SK-N-MC (cell line): ENCODE measurements around the gene GZMH.
"Not testable (repeated sequence)": the region's sequence is repeated elsewhere in the genome, so short reads cannot be mapped to it uniquely, and the experiment has no call there.

Source experiments
- DNase-seq: peaks from one replicate; pipeline ENCODE4 v3.0.0-alpha.2; 2011; ENCODE audit warnings: low read depth, low spot score
- H3K27ac ChIP-seq: fragments of 200-600 bp; sonication (generic); 2 replicates; pipeline ENCODE4 v1.5.1; 2016; ENCODE audit warnings: mixed run types
- H3K36me3 ChIP-seq: fragments of 200-600 bp; sonication (generic); 2 replicates; pipeline ENCODE4 v1.6.1; 2017; ENCODE audit warnings: antibody characterized with exemption, low read length, mixed read lengths; ENCODE audit not compliant: insufficient read depth
- H3K4me3 ChIP-seq: fragments of 200-600 bp; sonication (generic); 2 replicates; pipeline ENCODE4 v1.5.1; 2016
- H3K9ac ChIP-seq: fragments of 200-600 bp; sonication (generic); 2 replicates; pipeline ENCODE4 v1.8.0; 2017; ENCODE audit warnings: mixed run types, mixed read lengths; ENCODE audit not compliant: insufficient read length
- H3K9me3 ChIP-seq: fragments of 200-600 bp; sonication (generic); 2 replicates; pipeline ENCODE4 v1.6.1; 2017; ENCODE audit warnings: low read depth, mild to moderate bottlenecking, antibody characterized with exemption, low read length, moderate library complexity, mixed read lengths
- EZH2 ChIP-seq: fragments of 200-600 bp; sonication (generic); IDR thresholded peaks from one replicate; pipeline ENCODE4 v1.6.1; 2017; ENCODE audit warnings: antibody characterized with exemption
- FOXP2 ChIP-seq: optimal IDR thresholded peaks from 2 replicates; pipeline ENCODE3; 2011; ENCODE audit warnings: mild to moderate bottlenecking, moderate library complexity; ENCODE audit not compliant: insufficient read depth; ENCODE audit errors: extremely low read length, control extremely low read depth
- POLR2AphosphoS5 ChIP-seq: IDR thresholded peaks from 2 replicates; pipeline ENCODE4 v1.6.1; 2012; ENCODE audit warnings: mild to moderate bottlenecking, low read depth, low read length, borderline replicate concordance

GZMH gene, protein sequence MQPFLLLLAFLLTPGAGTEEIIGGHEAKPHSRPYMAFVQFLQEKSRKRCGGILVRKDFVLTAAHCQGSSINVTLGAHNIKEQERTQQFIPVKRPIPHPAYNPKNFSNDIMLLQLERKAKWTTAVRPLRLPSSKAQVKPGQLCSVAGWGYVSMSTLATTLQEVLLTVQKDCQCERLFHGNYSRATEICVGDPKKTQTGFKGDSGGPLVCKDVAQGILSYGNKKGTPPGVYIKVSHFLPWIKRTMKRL

DNA sequence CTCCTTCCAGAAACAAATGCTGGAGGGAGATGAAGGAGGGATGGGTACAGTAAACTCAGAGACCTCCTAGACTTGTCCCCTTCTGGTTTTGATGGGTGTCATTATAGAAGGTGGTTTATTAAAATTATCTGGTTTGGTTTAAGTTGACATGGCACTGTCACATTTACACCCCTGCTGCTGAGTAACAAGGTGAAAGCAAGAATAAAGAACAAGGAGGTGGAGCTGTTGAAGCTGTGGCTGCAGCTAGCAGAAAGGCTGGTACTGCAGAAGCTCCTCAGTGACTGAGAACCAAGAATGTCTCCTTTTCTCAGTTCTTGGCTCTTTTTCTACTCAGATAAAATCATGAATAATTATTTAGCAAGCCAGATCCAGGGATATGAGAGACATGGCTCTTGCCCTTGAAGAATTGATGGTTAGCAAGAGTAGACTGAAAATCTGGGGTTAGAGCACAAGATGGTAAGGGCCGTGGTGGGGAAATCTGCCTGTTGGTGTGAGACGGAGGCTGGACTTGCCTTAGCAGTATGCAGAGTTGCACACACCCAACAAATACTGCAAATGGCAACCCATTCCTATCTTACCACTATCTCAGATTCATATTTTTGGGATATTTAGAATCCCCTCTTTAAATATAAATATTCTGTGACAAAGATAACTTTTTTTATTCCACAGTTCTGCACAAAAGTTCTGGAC, at the start of gene GZMH:
TSS of gene GZMH (minus strand) at position 31 of the 690 bp plus-strand sequence. CDS start 72 bp downstream, outside the sequence.
- Histone ChIP-seq H3K36me3 (no peaks in the 10 kb centered on the region), H3K9me3 (no peaks in the 10 kb centered on the region), H3K4me3 (no peak within 1 kb of the TSS), H3K9ac (no peak within 1 kb of the TSS), H3K27ac (no peak within 1 kb of the TSS)
- no peak for TF ChIP-seq POLR2AphosphoS5
- TF ChIP-seq FOXP2 = no peak
- TF ChIP-seq EZH2 = no peak
- no peak for DNase-seq

DNA sequence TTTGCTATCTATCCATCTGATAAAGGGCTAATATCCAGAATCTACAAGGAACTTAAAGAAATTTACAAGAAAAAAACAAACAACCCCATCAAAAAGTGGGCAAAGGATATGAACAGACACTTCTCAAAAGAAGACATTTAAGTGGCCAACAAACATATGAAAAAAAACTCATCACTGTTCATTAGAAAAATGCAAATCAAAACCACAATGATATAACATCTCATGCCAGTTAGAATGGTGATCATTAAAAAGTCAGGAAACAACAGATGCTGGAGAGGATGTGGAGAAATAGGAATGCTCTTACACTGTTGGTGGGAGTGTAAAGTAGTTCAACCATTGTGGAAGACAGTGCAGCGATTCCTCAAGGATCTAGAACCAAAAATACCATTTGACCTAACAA, 38.9 kb upstream of the GZMH start:
- not testable (repeated sequence) for H3K36me3 ChIP-seq, H3K4me3 ChIP-seq, H3K9ac ChIP-seq

DNA sequence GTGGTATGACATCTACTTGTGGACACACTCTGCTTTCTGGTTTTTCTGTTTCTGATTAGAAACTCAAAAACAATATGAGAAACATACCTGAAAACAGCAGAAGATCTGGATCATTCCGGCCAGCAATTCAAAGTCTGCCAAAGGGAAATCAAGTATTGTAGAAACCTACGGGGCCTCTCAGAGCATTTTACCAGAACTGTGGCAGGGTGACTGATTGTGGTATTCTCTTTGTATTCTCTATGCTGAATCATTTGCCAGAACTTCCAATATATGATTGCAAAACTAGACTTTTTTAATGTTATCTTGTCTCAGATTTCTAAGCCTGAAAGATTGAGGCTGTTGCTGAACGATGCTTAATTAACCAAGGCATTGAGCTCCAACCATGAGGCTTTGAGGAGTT, 30.4 kb upstream of the GZMH start:
- TF ChIP-seq EZH2 (no peak), POLR2AphosphoS5 (no peak), FOXP2 (no peak)
- no peak overlapping the region for H3K4me3 ChIP-seq
- no peaks in the 10 kb centered on the region for H3K36me3 ChIP-seq
- no peak for DNase-seq
- H3K9ac ChIP-seq = no peak overlapping the region
- H3K9me3 ChIP-seq = no peaks in the 10 kb centered on the region
- no peak overlapping the region for H3K27ac ChIP-seq

More for the DNA sequence above, 38.9 kb upstream of the GZMH start:
- not testable (repeated sequence) for H3K9me3 ChIP-seq, H3K27ac ChIP-seq, DNase-seq

DNA sequence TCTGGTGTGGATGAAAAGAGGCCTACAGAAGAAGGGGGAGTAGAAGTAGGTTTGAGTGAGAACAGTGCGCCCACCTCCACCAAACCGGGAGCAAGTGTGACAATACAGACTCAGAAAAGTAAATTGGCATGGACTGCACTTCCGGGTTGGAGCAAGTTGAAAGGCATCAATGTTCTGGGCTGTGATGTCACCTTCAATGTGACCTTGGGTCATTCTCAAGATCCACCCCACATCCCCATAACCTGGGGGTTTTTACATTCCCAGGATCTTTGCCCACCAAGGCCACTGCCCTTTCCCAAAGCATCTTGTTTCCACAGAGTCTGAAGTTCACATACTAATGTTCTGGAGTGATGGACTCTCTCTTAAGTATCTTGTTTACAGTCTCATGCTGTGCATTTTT, 29.8 kb upstream of the GZMH start:
- H3K9ac ChIP-seq = no peak overlapping the region
- H3K36me3 ChIP-seq = no peaks in the 10 kb centered on the region
- no peaks in the 10 kb centered on the region for H3K9me3 ChIP-seq
- no peak overlapping the region for H3K4me3 ChIP-seq
- DNase-seq = no peak
- no peak overlapping the region for H3K27ac ChIP-seq
- TF ChIP-seq EZH2 = no peak
- TF ChIP-seq POLR2AphosphoS5 = no peak
- no peak for TF ChIP-seq FOXP2

DNA sequence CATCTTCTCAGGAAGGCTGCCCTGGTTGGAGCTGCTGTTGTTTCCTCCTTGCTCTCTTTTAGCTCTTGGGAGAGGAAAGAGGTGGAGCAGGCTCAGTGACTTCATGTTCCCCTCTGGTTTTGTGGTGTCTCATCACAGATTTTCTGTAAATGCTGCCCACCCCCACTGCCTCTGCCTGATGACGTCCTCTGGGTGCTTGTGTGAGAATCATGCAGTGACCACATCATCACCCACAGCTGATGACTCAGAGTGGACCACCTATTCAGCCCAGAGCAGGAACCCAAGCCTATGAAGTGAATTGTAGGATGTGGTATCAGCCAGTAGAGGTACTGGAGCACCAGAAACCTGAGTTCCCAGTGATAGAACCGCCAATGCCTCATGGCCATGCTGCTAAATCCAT, 24.7 kb upstream of the GZMH start, which contains the start of gene GZMB:
TSS of gene GZMB (minus strand) at position 33 of the 400 bp plus-strand sequence. CDS start at position 3, 30 bp downstream.
- no peaks in the 10 kb centered on the region for H3K36me3 ChIP-seq
- no peak within 1 kb of the TSS for H3K9ac ChIP-seq
- no peak for DNase-seq
- no peak within 1 kb of the TSS for H3K4me3 ChIP-seq
- TF ChIP-seq EZH2 (no peak), POLR2AphosphoS5 (no peak), FOXP2 (no peak)
- no peak within 1 kb of the TSS for H3K27ac ChIP-seq
- H3K9me3 ChIP-seq = no peaks in the 10 kb centered on the region

DNA sequence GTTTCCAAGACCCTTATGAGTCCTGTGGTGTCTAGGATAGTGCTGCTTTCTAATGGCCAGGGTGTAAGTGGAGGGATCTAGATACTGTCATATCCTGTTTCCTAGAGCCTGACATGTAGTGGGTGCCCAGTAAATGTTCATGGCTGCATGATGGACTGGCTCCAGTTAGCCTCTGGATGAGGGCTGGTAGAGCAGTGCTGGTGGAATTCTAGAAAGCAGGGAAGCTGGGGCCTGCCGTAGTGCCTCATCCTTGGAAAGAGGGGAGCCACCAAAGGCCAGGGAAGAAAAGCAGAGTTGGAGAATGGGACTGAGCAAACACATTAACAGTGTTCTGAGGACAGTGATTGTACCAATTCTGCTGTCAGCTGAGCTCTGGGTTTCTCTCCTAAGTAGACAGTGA, 23.9 kb upstream of the GZMH start:
- H3K9me3 ChIP-seq = no peaks in the 10 kb centered on the region
- no peak for TF ChIP-seq POLR2AphosphoS5
- no peak for TF ChIP-seq EZH2
- TF ChIP-seq FOXP2 = no peak

DNA sequence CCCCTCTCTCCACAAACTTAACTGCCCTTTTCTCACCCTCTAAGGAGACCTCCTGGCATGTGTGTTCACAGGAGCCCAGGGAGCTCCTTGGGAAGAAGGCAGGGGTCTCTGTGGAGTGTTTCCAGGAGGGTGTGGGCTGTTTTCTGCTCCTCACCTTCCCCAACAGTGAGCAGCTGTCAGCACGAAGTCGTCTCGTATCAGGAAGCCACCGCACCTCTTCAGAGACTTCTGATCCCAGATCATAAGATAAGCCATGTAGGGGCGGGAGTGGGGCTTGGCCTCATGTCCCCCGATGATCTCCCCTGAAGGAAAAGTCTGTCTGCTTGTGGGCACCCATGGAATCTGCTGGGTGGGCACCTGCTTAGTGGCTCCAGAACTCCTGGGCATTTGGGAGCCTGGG, 23.3 kb upstream of the GZMH start:
- H3K9ac ChIP-seq = no peak overlapping the region
- H3K27ac ChIP-seq = no peak overlapping the region
- no peak overlapping the region for H3K4me3 ChIP-seq
- no peak for TF ChIP-seq POLR2AphosphoS5
- TF ChIP-seq EZH2 = no peak
- no peak for TF ChIP-seq FOXP2
- H3K36me3 ChIP-seq = no peaks in the 10 kb centered on the region
- no peaks in the 10 kb centered on the region for H3K9me3 ChIP-seq
- DNase-seq = no peak

More for the DNA sequence above, 23.9 kb upstream of the GZMH start:
- no peaks in the 10 kb centered on the region for H3K36me3 ChIP-seq
- H3K4me3 ChIP-seq = no peak overlapping the region
- H3K27ac ChIP-seq = no peak overlapping the region
- no peak for DNase-seq
- no peak overlapping the region for H3K9ac ChIP-seq

DNA sequence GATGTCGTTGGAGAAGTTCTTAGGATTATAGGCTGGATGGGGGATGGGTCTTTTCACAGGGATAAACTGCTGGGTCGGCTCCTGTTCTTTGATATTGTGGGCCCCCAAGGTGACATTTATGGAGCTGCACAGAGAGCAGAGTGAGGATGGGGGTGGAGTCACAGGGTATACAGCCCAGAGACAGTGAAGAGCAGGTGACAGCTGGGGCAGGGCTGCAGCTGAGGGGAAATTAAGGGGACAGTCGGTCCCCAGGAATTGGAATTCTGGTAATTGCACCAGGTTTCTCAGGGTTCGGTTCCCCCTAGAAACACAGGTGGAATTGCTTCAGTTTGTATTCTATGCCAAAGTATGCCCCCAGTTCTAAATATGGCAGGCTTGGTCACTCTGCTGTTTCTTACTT, 22.9 kb upstream of the GZMH start:
- no peaks in the 10 kb centered on the region for H3K9me3 ChIP-seq
- TF ChIP-seq EZH2 (no peak), POLR2AphosphoS5 (no peak), FOXP2 (no peak)
- no peak for DNase-seq
- no peak overlapping the region for H3K27ac ChIP-seq
- H3K9ac ChIP-seq = no peak overlapping the region
- no peak overlapping the region for H3K4me3 ChIP-seq
- H3K36me3 ChIP-seq = no peaks in the 10 kb centered on the region
